Neuronal stem cell (in vitro differentiated cells): ENCODE results near the gene SOS1.
"Not testable (repeated sequence)": the region's sequence is repeated elsewhere in the genome, so short reads cannot be mapped to it uniquely, and the experiment has no call there.

Source experiments
- DNase-seq: peaks from one replicate; pipeline ENCODE4 v3.0.0-alpha.2; 2013; ENCODE audit warnings: low spot score
- H2AFZ ChIP-seq: one replicate; pipeline ENCODE4 v1.6.1; 2013; ENCODE audit warnings: mild to moderate bottlenecking, low read length, inconsistent platforms
- H2AK5ac ChIP-seq: 2 replicates; pipeline ENCODE4 v1.6.1; 2013; ENCODE audit warnings: low read depth, mild to moderate bottlenecking, inconsistent platforms, low read length, moderate library complexity, mixed read lengths
- H2BK120ac ChIP-seq: 2 replicates; pipeline ENCODE4 v1.6.1; 2013; ENCODE audit warnings: low read depth, mild to moderate bottlenecking, inconsistent platforms, low read length, moderate library complexity, mixed read lengths
- H2BK12ac ChIP-seq: one replicate; pipeline ENCODE4 v1.6.1; 2013; ENCODE audit warnings: low read length, inconsistent platforms
- H2BK15ac ChIP-seq: 2 replicates; pipeline ENCODE4 v1.6.1; 2013; ENCODE audit warnings: mild to moderate bottlenecking, low read length, inconsistent platforms, mixed read lengths
- H2BK5ac ChIP-seq: one replicate; pipeline ENCODE4 v1.6.1; 2013; ENCODE audit warnings: inconsistent platforms, mild to moderate bottlenecking, low read length, moderate library complexity
- H3K14ac ChIP-seq: one replicate; pipeline ENCODE4 v1.6.1; 2013; ENCODE audit warnings: low read length, inconsistent platforms
- H3K18ac ChIP-seq: 2 replicates; pipeline ENCODE4 v1.6.1; 2013; ENCODE audit warnings: low read length, inconsistent platforms
- H3K23ac ChIP-seq: 2 replicates; pipeline ENCODE4 v1.6.1; 2013; ENCODE audit warnings: low read depth, mild to moderate bottlenecking, mixed read lengths, low read length, inconsistent platforms; ENCODE audit not compliant: poor library complexity
- H3K27ac ChIP-seq: replicated peaks from 3 replicates; pipeline ENCODE4 v1.5.1; 2013; ENCODE audit warnings: low read length, inconsistent platforms
- H3K27me3 ChIP-seq, 3 experiments: 2 replicates each; pipeline ENCODE4 v1.6.1; 2013; ENCODE audit warnings: low read length in 3 of 3, mild to moderate bottlenecking in 2 of 3, inconsistent platforms in 1 of 3, low read depth in 1 of 3, mixed read lengths in 1 of 3, moderate library complexity in 1 of 3; ENCODE audit not compliant: control insufficient read depth in 3 of 3, insufficient read depth in 3 of 3
- H3K36me3 ChIP-seq, 2 donors: replicated peaks in 1 of 2; 2 replicates each; pipeline ENCODE4 v1.6.1; 2013; ENCODE audit warnings: low read length in 2 of 2; ENCODE audit not compliant: control insufficient read depth in 2 of 2, insufficient read depth in 2 of 2
- H3K4ac ChIP-seq: 2 replicates; pipeline ENCODE4 v1.6.1; 2013; ENCODE audit warnings: inconsistent platforms, mild to moderate bottlenecking, low read length, moderate library complexity
- H3K4me1 ChIP-seq, 2 donors: 1 replicate in 1 of 2; 2 replicates in 1 of 2; pipeline ENCODE4 v1.6.1; 2013; ENCODE audit warnings: low read length in 2 of 2, low read depth in 1 of 2; ENCODE audit not compliant: control insufficient read depth in 2 of 2, insufficient read depth in 1 of 2
- H3K4me2 ChIP-seq: one replicate; pipeline ENCODE4 v1.6.1; 2013; ENCODE audit warnings: mild to moderate bottlenecking, low read length, inconsistent platforms; ENCODE audit not compliant: insufficient read depth, poor library complexity, severe bottlenecking
- H3K4me3 ChIP-seq, 2 donors: 2 replicates each; pipeline ENCODE4 v1.5.1; 2013; ENCODE audit warnings: low read length in 2 of 2, mild to moderate bottlenecking in 2 of 2, inconsistent platforms in 1 of 2, moderate library complexity in 1 of 2
- H3K79me1 ChIP-seq: one replicate; pipeline ENCODE4 v1.6.1; 2013; ENCODE audit warnings: low read depth, mild to moderate bottlenecking, inconsistent platforms, low read length, moderate library complexity
- H3K9ac ChIP-seq: one replicate; pipeline ENCODE4 v1.6.1; 2013; ENCODE audit warnings: mild to moderate bottlenecking, low read depth, low read length, inconsistent platforms; ENCODE audit not compliant: poor library complexity
- H3K9me3 ChIP-seq, 2 donors: replicated peaks in 1 of 2; 2 replicates each; pipeline versions ENCODE3 to v1.6.1; 2013; ENCODE audit warnings: low read length in 2 of 2, mild to moderate bottlenecking in 2 of 2, inconsistent platforms in 1 of 2, low read depth in 1 of 2, mixed read lengths in 1 of 2, moderate library complexity in 1 of 2; ENCODE audit not compliant: control insufficient read depth in 2 of 2, insufficient read depth in 1 of 2
- H4K8ac ChIP-seq: one replicate; pipeline ENCODE4 v1.6.1; 2013; ENCODE audit warnings: low read depth, mild to moderate bottlenecking, inconsistent platforms, low read length, moderate library complexity
- H4K91ac ChIP-seq: one replicate; pipeline ENCODE4 v1.6.1; 2013; ENCODE audit warnings: low read length, low read depth, mild to moderate bottlenecking, inconsistent platforms; ENCODE audit not compliant: poor library complexity
- WGBS, 2 donors: extraction: QIAGEN DNeasy Blood & Tissue Kit; methylation state at CpG; one replicate each; pipeline ENCODE4 v1.1.7; 2013; ENCODE audit warnings: missing lambda C conversion rate in 2 of 2, mixed read lengths in 1 of 2; ENCODE audit not compliant: insufficient read length in 2 of 2, insufficient replicate concordance in 1 of 2; ENCODE audit errors: extremely low coverage in 2 of 2; 5-methylcytosine and 5-hydroxymethylcytosine counted together

Gene SOS1

GRCh38 chr2:39158351-39158750 is 37.5 kb upstream of the SOS1 start:
- WGBS, 2 donors, result no CpG with 5 or more reads among the region's 4 CpGs
- Histone ChIP-seq H3K27me3 (no peaks in the 10 kb centered on the region), H2BK12ac (no peak overlapping the region), H3K14ac (no peak overlapping the region), H3K79me1 (no peaks in the 10 kb centered on the region), H3K23ac (no peak overlapping the region), H4K8ac (no peak overlapping the region), H2AFZ (no peak overlapping the region), H2BK5ac (no peak overlapping the region), H2BK120ac (no peak overlapping the region), H3K9me3 (no peaks in the 10 kb centered on the region), H2BK15ac (no peak overlapping the region), H2AK5ac (no peak overlapping the region), H3K4ac (no peak overlapping the region), H4K91ac (no peak overlapping the region), H3K36me3 (no peaks in the 10 kb centered on the region), H3K18ac (no peak overlapping the region), H3K4me3 (no peak overlapping the region), H3K4me1 (no peaks in the 10 kb centered on the region), H3K4me2 (no peak overlapping the region), H3K9ac (no peak overlapping the region), H3K27ac (no peak overlapping the region)
- no peak for DNase-seq

DNA sequence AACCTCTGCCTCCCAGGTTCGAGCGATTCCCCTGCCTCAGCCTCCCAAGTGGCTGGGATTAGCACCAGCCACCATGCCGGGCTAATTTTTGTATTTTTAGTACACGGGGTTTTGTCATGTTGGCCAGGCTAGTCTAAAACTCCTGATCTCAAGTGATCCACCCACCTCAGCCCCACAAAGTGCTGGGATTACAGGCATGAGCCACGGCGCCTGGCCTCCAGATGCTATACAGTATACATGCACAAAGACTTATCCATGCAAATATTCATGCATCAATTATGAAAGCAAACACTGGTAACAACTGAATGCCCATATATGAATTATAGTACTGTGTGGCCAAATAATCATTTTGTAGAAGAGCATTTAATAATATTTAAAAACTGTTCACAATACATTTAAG is 36.0 kb upstream of the SOS1 start:
- no peaks in the 10 kb centered on the region for H3K4me1 ChIP-seq
- H3K4me2 ChIP-seq, result no peak overlapping the region
- no CpG with 5 or more reads among the region's 6 CpGs for WGBS, 2 donors
- H3K9me3 ChIP-seq, result no peaks in the 10 kb centered on the region
- no peak overlapping the region for H3K23ac ChIP-seq
- H3K36me3 ChIP-seq, result no peaks in the 10 kb centered on the region
- H2BK5ac ChIP-seq, result no peak overlapping the region
- no peak overlapping the region for H4K8ac ChIP-seq
- no peak overlapping the region for H2BK120ac ChIP-seq
- H3K9ac ChIP-seq, result no peak overlapping the region
- H2AFZ ChIP-seq, result no peak overlapping the region
- H2BK15ac ChIP-seq, result no peak overlapping the region
- H3K27me3 ChIP-seq, result no peaks in the 10 kb centered on the region
- H3K27ac ChIP-seq, result no peak overlapping the region
- no peak for DNase-seq
- no peak overlapping the region for H3K14ac ChIP-seq
- H3K18ac ChIP-seq, result no peak overlapping the region
- H2BK12ac ChIP-seq, result no peak overlapping the region
- H3K4ac ChIP-seq, result no peak overlapping the region
- H3K79me1 ChIP-seq, result no peaks in the 10 kb centered on the region
- H4K91ac ChIP-seq, result no peak overlapping the region
- H3K4me3 ChIP-seq, result no peak overlapping the region
- no peak overlapping the region for H2AK5ac ChIP-seq

DNA sequence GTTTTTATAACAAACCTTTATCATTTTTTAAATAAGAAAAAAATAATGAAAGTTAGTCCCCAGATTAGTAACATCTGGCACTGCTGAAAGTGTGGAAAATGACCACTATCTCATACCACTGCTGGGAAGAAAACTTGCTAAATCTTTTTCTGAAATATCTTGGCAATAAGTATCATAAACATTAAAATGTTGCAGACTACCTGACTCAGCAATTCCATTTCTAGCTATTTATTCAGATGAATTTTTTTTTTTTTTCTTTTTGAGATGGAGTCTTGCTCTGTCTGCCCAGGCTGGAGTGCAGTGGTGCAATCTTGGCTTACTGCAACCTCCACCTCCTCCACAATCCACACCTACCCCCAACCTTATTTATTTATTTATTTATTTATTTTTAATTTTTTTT is 35.3 kb upstream of the SOS1 start:
- H2BK5ac ChIP-seq, result no peak overlapping the region
- no peaks in the 10 kb centered on the region for H3K27me3 ChIP-seq
- no peak overlapping the region for H3K9ac ChIP-seq
- H2BK15ac ChIP-seq, result no peak overlapping the region
- no peak overlapping the region for H2AK5ac ChIP-seq
- no peaks in the 10 kb centered on the region for H3K9me3 ChIP-seq
- no peak overlapping the region for H3K18ac ChIP-seq
- no peaks in the 10 kb centered on the region for H3K79me1 ChIP-seq
- no peak overlapping the region for H3K4me2 ChIP-seq
- H2BK12ac ChIP-seq, result no peak overlapping the region
- H3K27ac ChIP-seq, result no peak overlapping the region
- no peaks in the 10 kb centered on the region for H3K36me3 ChIP-seq
- H4K8ac ChIP-seq, result no peak overlapping the region
- H3K4ac ChIP-seq, result no peak overlapping the region
- H3K4me1 ChIP-seq, result no peaks in the 10 kb centered on the region
- no peak overlapping the region for H2AFZ ChIP-seq
- no peak overlapping the region for H3K23ac ChIP-seq
- H4K91ac ChIP-seq, result no peak overlapping the region
- no peak overlapping the region for H3K14ac ChIP-seq
- H3K4me3 ChIP-seq, result no peak overlapping the region
- no peak for DNase-seq
- no peak overlapping the region for H2BK120ac ChIP-seq

- H3K4ac ChIP-seq, DNase-seq, H3K23ac ChIP-seq, H4K8ac ChIP-seq, H2BK12ac ChIP-seq, H3K4me2 ChIP-seq, H3K14ac ChIP-seq, H2BK120ac ChIP-seq, H2AK5ac ChIP-seq, H4K91ac ChIP-seq, H3K9ac ChIP-seq, H3K4me1 ChIP-seq, H3K79me1 ChIP-seq, H3K4me3 ChIP-seq, H3K27me3 ChIP-seq, H3K18ac ChIP-seq, H2BK15ac ChIP-seq, H3K9me3 ChIP-seq, H3K27ac ChIP-seq, H2AFZ ChIP-seq, H3K36me3 ChIP-seq, H2BK5ac ChIP-seq: not testable (repeated sequence)
- no CpG with 5 or more reads among the region's 4 CpGs for WGBS, 2 donors
Observed at GRCh38 chr2:39155573-39155972, 34.7 kb upstream of the SOS1 start.
